HG03469 (cell line): Measurements from ENCODE around the gene COL11A1.
"Not testable (repeated sequence)": the region's sequence is repeated elsewhere in the genome, so short reads cannot be mapped to it uniquely, and the experiment has no call there.

Source experiments
- ATAC-seq: cut with Tn5 transposase; IDR thresholded peaks from one replicate; pipeline ENCODE4 v1.9.1; 2021; ENCODE audit warnings: mild to moderate bottlenecking, moderate library complexity, moderate number of reproducible peaks; ENCODE audit not compliant: unreplicated experiment

COL11A1 gene

DNA sequence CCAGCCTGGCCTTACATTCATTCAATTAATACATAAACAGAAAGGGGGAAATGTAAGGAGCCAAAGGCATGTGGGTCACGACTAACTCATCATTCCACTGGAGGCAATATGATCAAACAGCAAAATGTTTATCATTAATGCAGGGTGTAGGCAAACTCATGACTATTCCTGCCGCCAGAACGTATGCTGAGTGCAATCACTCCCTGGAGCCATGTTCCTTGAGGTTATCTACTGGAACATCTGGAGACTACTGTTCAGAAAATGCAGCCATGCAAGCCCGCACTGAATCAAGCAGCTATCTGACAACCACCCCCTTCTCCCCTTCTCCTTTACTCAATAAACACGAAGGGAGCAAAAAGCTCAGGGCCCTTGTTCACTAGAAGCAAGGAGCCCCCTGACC, 267.6 kb downstream of the COL11A1 start:
- no peak for ATAC-seq

DNA sequence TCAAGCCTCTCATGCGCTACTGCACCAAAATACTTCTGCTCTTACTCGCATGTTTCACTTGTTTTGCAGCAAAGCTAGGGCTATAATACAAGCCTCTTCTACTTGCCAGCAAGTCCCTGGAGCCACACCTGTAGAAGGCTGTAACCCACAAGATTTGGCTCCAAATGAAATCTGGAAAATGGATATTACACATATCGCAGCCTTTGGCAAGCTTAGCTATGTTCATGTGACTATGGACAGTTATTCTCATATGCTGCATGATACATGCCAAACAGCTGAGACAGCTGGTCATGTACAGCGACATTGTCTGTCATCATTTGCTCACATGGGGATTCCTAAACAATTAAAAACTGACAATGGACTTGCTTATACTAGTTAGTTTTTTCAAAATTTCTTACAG, 270.3 kb downstream of the COL11A1 start:
- ATAC-seq, result no peak

DNA sequence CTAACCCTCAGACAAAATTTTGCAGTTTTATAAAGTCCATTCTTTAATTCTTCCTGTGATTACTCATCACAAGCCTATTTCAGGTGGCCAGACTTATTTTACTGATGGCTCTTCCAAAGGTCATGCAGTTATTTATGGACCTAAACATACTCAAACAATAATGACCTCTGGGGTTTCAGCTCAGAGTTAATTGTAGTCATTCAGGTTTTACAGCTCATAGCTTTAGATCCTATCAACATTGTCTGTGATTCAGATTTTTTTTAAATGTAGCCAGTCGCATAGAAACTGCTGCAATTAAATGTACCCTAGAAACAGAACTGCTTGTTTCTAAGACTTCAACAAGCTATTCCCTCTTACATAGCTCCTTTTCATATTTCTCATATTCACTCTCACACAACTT, 270.8 kb downstream of the COL11A1 start:
- ATAC-seq, result no peak

DNA sequence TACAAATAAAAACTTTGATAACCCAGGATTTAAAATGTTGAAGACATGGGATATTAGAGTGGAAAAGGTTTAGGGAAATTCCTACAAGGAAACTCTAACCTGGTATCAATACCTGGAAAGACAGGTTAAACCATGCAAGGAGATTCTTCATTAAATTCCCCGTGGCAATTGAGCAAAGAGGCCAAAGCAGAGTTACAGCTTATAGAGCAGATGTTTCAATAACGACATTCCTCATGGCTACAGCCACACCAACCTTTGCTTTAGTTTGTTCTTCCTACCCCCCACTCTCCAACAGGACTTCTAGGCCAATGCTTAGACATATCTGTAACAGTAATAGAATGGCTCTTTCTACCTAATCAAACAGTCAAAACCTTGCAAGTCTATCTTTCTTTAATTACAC, 271.3 kb downstream of the COL11A1 start:
- ATAC-seq, result no peak

DNA sequence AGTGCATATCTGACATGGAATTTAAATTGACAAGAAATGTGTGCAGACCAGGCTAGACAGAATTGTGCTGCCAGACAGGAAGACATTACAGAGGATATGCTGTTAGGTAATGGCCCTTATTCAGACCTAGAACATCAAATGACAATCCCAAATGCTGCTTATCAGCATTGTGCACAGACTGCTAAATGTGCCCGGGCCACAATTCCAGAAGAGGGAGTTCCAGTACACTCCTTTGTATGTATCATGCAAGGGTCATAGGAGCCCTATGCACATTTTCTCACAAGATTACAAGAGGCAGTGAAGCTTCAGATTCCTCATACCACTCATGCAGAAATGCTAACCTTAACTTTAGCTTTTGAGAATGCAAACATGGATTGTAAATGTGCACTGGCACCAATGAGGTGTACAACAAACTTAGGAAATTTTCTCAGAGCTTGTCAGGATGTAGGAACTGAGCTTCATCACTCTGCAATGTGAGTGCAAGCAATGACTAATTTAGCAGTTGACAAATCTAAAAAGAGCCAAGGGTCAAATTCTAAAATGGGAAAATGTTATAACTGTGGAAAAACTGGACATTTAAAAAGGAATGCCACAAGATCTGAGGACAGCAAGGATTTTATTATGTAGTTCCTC, 273.5 kb downstream of the COL11A1 start:
- no peak for ATAC-seq

DNA sequence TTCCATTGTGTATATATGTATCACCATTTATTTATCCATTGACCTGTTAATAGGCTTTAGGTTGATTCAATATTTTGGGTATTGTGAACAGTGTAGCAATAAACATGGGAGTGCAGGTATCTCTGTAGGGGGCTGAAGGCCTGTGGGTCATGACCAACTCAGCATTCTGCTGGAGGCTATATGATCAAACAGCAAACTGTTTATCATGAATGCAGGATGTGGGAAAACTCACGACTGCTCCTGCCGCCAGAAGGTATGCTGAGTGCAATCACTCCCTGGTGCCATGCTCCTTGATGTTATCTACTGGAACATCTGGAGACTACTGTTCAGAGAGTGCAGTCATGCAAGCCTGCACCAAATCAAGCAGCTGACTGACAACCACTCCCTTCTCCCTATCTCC, 275.2 kb downstream of the COL11A1 start:
- ATAC-seq, result no peak

DNA sequence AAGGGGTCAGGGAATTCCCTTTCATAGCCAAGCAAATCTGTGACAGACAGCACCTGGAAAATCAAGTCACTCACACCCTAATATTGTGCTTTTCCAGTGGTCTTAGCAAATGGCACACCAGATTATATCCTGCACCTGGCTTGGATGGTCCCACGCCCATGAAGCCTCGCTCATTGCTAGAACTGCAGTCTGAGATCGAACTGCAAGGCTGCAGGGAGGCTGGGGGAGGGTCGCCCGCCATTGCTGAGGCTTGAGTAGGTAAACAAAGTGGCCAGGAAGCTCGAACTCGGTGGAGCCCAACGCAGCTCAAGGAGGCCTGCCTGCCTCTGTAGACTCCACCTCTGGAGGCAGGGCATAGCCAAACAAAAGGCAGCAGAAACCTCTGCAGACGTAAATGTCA, 281.6 kb downstream of the COL11A1 start:
- ATAC-seq, result not testable (repeated sequence)
